GM19468 (cell line): ENCODE measurements around the gene DUSP19.
"Not testable (repeated sequence)": the region's sequence is repeated elsewhere in the genome, so short reads cannot be mapped to it uniquely, and the experiment has no call there.

ENCODE experiments used
- ATAC-seq: cut with Tn5 transposase; IDR thresholded peaks from one replicate; pipeline ENCODE4 v1.9.1; 2021; ENCODE audit warnings: mild to moderate bottlenecking, moderate library complexity, moderate number of reproducible peaks; ENCODE audit not compliant: unreplicated experiment; ENCODE audit errors: extremely low read depth

The DUSP19 gene

DNA sequence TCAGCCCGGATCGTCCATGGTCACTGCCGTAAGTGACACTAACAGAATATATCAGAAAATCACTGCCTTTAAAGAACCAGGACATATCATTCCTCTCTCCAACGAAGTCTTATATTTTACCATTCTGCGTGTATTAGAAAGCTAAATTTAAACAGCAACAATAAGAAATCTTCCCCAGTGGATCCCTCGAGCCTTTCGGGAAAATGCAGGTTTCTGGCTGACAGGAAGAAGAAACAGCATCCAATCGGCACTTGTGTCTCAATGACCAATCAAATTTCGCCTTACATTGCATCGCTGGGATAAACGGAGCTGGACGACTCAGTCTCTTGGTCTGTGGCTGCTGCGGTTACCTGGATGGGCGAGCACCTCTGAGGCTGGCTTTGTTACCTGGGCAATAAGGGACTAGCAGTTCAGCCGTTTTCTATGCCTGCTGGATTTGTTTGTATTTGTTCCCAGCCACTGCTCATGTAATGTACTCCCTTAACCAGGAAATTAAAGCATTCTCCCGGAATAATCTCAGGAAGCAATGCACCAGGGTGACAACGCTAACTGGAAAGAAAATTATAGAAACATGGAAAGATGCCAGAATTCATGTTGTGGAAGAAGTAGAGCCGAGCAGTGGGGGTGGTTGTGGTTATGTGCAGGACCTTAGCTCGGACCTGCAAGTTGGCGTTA is at the start of gene DUSP19:
TSS of gene DUSP19 (plus strand) at position 284 of the 675 bp plus-strand sequence. CDS start at position 471, 187 bp downstream.
- peak; percentile 47 for ATAC-seq

- no peak for ATAC-seq
Observed at GRCh38 chr2:183029219-183029618, 49.3 kb upstream of the DUSP19 start.

DNA sequence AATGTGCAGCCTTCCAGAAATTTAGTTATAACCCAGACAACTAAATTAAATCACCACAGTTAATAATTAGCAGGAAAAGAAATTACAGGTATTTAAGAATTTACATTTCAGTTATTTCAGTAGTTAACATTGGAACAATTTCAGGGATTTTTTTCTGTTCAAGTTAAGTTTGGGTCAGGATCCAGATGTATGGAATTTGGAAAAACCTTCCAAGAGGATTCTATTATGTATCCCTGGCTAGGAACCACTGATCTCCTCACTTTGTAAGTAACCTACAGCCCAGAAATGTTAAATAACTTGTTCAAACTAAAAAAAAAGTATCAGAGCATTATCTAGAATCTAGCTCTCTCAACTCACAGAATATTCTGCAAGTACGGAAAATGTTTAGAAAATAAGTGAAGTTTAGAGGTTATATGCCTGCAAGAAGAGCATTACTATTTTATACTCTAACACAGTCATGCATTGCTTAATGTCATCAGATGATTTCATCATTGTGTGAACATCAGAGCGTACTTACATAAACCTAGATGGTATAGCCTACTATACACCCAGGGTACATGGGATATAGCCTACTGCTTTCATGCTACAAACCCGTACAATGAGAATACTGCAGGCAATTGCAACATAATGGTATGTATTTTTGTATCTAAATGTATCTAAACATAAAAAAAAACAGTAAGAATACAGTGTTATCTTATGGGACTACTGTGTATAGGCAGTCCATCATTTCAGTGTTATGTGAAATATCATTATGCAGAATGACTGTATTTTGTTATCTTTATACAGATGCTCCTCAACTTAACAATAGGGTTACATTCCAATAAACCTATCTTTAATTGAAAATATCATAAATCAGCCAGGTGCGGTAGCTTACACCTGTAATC is 46.4 kb upstream of the DUSP19 start:
- ATAC-seq: no peak

DNA sequence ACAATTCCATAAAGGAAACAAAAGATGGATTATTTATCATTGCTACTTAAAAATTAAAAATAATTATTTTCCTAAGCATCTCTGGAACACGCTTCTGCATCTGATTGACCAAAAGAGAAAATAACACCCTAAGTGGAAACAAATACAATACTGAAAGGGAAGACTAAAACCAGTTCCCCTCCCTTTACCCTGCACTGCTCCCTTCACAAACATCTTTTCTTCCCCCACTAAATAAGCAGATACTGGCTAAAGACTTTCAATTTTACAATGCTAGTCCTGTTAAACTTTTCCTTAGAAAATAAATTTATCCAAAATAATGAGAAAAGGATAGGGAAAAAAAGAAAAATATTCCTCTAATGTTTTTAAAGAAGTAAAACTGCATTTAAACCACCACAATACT is 44.6 kb upstream of the DUSP19 start:
- no peak for ATAC-seq

GRCh38 chr2:183034806-183035205 is 43.7 kb upstream of the DUSP19 start:
- ATAC-seq: no peak

GRCh38 chr2:183035298-183035953 is 43.1 kb upstream of the DUSP19 start:
- no peak for ATAC-seq

GRCh38 chr2:183035954-183036669 is 42.4 kb upstream of the DUSP19 start:
- peak; percentile 21 for ATAC-seq

- ATAC-seq: no peak
Observed at GRCh38 chr2:183037074-183037552, 41.4 kb upstream of the DUSP19 start.

GRCh38 chr2:183037553-183038340 is 40.8 kb upstream of the DUSP19 start:
- peak; percentile 11 for ATAC-seq

GRCh38 chr2:183038341-183039300 is 39.9 kb upstream of the DUSP19 start, which contains the start of gene NCKAP1:
TSS of gene NCKAP1 (minus strand) at chr2:183038457. CDS start at chr2:183038099, 358 bp downstream.
- peak; percentile 55 for ATAC-seq

DNA sequence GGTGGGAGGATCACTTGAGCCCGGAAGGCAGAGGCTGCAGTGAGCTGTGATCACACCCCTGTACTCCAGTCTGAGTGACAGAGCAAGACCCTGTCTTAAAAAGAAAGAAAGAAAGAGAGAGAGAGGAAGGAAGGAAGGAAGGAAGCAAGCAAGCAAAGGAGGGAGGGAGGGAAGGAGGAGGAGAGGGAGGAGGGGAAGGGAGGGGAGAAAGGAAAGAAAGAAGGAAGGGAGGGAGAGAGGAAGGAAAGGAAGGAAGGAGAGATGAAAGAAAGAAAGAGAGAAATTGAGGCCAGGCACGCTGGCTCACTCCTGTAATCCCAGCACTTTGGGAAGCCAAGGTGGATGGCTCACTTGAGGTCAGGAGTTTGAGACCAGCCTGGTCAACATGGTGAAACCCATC is 37.9 kb upstream of the DUSP19 start:
- ATAC-seq: no peak

- ATAC-seq: not testable (repeated sequence)
Observed at GRCh38 chr2:183043580-183043979, 35.0 kb upstream of the DUSP19 start.

GRCh38 chr2:183047486-183048125 is 30.9 kb upstream of the DUSP19 start:
- not testable (repeated sequence) for ATAC-seq

GRCh38 chr2:183049420-183049819 is 29.1 kb upstream of the DUSP19 start:
- ATAC-seq: no peak

GRCh38 chr2:183057333-183057985 is 21.1 kb upstream of the DUSP19 start:
- ATAC-seq: peak; percentile 8

DNA sequence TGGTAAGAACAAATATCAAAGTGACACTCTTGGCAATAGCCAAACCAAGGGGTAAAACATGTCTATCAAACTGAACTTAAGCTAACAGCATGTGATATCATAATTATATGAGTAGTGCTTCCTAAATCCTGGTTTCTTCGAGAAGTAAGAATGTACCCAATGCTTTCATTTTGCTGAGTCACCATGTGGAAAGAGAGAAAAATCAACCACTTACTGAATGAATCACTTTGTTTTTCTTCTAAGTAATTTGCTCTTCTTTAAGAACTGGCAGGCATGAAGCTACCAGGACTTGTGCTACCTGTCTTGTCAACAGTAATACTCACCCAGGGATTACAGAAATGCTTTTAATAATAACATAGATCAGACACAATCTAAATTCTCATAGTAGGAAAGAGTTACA is 19.0 kb upstream of the DUSP19 start:
- ATAC-seq: no peak

- ATAC-seq: no peak
Observed at GRCh38 chr2:183060571-183061231, 17.8 kb upstream of the DUSP19 start.
